HG02610 (cell line): ENCODE measurements around the gene KLC1.
"Not testable (repeated sequence)": the region's sequence is repeated elsewhere in the genome, so short reads cannot be mapped to it uniquely, and the experiment has no call there.

ENCODE experiments used
- ATAC-seq: cut with Tn5 transposase; IDR thresholded peaks from one replicate; pipeline ENCODE4 v1.9.1; 2021; ENCODE audit warnings: mild to moderate bottlenecking, moderate library complexity; ENCODE audit not compliant: unreplicated experiment

Gene KLC1

DNA sequence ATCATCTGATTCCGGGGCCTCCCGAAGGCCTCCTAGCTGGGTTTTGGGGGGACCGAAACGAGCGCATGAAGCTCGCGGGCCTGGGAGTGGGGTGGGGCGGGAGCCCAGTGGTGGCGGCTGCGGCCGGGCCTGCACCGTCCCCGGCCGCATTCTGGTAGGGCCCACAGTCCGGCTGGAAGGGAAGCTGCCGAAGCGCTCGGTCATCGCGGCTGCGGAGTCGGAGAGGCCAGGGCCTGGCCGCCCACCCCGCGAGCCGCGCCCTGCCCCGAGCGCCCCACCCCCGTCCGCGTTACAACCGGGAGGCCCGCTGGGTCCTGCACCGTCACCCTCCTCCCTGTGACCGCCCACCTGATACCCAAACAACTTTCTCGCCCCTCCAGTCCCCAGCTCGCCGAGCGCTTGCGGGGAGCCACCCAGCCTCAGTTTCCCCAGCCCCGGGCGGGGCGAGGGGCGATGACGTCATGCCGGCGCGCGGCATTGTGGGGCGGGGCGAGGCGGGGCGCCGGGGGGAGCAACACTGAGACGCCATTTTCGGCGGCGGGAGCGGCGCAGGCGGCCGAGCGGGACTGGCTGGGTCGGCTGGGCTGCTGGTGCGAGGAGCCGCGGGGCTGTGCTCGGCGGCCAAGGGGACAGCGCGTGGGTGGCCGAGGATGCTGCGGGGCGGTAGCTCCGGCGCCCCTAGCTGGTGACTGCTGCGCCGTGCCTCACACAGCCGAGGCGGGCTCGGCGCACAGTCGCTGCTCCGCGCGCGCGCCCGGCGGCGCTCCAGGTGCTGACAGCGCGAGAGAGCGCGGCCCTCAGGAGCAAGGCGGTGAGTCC is at the start of gene KLC1:
Gene KLC1, plus strand, starts transcription at position 528 of the 819 bp plus-strand sequence. CDS start 25,354 bp downstream, outside the sequence.
- ATAC-seq: peak; percentile 47

DNA sequence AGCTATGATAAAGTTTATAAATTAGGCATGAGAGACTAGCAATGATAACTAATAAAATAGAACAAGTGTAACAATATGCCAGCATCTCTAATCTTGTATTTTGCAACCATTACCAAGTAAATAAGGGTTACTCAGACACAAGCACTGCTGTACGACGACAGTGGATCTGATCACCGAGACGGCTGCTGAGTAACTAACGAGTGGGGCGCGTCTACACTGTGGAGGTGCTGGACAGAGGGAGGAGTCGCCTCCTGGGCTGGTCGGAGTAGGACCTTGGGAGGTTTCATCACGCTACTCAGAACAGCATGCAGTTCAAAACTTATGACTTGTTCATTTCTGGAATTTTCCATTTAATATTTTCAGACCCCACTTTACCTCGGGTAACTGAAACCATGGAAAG is 47.8 kb upstream of the KLC1 start:
- no peak for ATAC-seq

DNA sequence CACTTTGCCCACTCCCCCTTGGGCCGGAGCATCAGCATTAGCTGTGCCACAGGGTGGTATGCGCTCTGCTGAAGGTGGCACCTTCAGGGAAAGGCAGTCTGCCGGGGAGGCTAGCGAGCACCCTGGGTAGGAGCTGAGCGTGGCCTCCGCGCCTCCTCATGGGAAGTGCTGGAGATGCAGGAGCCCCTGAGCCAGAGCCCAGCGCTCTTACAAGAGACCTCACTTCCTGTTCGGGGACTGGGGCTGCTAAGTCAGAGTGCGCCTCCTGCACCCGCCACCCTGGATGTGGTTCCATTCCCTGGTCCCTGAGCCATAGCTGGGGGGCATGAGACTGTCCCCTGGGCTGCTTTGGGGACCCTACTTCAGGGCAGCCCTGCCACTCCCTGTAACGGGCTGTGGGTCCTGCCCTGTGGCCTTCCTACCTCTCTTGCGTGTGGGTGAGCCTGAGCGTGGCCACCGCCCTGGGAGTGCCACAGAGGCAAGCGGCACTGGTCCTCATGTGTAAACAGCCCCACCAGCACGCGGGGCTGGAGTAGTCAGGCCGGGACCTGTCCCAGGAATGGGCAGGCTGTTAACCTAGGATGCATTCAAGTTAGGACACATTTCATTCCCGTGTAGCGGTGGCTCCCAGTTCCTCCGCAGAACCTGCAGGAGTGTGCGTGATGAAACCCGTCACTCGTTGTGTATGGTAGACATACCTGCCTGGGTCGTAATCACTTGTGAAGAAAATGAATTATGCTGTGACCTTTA is 46.9 kb upstream of the KLC1 start:
- ATAC-seq: no peak

DNA sequence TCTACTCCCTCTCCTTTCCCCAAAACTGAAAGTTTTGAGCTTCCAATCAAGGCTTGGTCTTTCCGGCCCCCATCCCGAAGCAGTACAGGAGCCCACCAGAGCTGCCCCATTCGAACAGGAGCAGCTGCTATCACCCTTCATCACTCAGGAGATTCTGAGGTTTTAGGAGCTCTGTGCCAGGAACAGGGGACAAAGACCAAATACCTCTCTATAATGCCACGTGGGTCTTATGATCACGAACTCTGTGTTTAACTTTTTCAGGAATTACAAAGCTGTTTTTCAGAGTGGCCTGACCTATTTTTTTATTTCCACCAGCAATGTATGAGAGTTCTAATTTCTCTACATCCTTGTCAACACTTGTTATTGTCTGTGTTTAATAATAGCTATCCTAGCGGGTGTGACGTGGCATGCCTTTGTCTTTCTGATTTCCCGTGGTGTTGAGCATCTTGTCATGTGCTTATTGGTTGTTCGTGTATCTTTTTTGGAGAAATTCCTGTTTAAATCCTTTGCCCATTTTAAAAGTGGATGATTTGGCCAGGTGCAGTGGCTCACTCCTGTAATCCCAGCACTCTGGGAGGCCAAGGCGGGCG is 44.6 kb upstream of the KLC1 start:
- ATAC-seq: no peak

DNA sequence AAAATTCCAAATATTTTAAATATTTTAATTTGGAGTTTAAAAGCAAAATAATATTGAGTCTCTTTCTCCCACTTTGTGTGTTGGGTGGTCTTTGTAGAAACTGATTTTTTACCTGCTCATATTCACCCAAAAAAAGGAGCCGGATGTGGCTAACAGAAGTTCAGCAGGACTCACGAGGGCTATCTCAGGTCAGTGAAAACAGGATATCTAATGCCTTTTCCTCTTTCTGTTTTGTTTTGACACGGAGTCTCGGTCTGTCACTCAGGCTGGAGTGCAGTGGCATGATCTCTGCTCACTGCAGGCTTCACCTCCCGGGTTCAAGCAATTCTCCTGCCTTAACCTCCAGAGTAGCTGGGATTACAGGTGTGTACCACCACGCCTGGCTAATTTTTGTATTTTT is 35.4 kb upstream of the KLC1 start:
- peak; percentile 89 for ATAC-seq

DNA sequence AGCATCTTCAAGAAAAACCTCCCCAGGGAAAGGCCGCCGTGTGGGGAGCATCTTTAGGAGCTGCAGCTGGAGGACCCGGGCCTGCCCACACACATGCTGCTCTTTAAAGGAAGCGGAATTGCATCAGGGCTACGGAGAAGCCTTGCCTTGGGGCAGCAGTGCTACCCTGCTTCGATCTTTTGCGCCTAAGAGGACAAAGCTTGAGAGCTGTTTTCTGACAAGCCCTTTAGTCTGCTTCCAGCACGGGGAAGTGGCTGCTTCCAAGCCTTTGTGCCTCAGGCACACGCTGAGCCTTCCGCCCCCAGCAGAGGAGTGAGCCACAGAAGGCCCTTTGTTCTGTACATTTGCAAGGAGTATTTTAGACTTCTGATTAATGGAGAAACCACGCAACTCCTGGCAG is 34.7 kb upstream of the KLC1 start:
- ATAC-seq: no peak

DNA sequence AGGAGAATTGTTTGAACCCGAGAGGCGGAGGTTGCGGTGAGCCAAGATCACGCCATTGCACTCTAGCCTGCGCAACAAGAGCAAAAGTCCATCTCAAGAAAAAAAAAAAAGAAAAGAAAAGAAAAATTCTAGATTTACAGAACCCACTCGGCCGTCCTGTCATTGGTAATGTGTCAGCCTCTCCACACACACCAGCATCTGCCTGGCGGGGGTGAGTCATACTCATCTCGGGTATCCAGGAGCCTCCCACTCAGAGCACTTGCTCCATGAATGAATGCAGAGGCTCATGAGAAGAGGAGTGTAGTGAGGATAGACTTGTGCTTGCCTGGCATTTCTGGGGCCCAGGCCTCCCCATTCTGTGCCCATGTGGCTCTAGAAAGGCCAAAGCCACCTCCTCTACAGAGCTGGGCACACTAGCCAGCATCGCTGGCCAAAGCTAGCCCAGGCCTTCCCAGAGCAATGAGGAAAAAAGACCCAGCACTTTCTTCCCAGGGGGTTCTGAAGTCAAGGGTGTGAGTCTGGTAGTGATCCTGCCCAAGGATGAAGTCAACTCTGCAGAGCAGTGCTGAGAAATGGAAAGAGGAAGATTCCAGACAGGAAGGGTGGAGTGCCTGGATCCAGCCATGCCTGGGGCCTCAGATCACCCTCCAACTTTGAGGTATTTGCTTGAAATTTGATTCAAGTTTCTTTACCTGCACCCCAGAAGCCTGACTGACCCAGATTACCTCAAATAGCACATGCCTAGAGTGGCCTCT is 31.2 kb upstream of the KLC1 start:
- no peak for ATAC-seq

DNA sequence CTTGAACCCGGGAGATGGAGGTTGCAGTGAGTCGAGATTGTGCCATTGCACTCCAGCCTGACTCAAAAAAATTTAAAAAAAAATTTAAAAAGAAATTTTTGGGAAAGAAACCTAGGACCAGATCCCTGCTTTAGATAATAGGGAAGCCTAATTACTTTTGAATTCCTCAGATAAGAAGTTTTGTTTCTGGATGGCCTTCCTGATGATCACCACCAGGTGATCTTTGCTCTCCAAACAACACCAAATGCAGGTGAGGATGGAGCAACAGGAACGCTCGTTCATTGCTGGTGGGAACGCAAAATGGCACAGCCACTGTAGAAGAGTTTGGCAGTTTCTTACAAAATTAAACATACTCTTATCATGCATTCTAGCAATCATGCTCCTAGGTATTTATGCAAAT is 28.5 kb upstream of the KLC1 start:
- ATAC-seq: no peak

DNA sequence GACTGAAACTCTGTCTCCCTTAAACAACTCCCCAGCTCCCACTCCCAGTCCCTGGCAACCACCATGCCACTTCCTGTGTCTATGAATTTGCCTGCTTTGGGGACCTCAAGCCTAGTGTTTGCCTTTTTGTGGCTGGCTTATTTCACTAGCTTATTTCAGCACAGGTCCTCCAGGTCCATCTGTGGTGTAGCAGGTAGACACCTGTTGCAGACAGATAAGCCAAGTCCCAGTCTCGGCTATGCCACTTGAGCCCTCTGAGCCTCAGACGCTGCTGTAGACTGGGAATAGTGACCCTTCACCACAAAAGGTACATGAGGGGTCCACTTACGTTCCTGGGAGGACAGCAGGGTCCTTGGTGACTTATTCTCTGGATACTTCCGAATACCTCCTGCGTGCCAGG is 24.4 kb upstream of the KLC1 start:
- ATAC-seq: no peak

DNA sequence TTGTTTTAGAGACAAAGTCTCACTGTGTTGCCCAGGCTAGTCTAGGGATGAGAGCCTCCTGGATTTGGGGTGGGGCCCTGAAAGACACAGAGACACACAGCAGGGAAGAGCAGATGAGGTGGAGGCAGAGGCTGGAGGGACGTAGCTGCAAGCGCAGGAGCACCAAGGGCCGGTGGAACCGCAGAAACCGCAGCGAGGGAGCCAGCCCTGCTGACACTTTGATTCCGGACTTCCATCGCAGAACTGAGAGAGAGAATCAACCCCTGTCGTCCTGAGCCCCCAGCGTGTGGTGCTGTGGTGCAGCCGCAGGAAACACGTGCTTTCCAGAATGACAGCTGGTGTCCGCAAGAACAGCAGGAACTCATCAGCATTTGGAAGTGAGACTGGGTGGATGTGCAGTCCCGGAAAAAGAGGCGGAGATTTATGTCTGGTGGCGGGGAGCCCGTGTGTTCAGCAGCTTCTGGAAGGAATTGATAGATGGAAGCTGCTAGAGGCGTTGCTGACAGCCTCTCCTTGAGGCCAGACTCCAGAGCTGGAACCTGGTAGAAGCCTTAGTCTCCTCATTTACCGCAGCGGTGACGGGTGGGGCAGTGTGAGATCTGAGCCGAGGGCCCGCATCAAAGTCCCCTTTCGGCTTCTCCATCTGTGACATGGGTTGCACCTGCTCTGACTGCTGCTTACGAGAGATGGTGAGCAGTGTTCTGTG is 21.9 kb upstream of the KLC1 start:
- ATAC-seq: no peak

DNA sequence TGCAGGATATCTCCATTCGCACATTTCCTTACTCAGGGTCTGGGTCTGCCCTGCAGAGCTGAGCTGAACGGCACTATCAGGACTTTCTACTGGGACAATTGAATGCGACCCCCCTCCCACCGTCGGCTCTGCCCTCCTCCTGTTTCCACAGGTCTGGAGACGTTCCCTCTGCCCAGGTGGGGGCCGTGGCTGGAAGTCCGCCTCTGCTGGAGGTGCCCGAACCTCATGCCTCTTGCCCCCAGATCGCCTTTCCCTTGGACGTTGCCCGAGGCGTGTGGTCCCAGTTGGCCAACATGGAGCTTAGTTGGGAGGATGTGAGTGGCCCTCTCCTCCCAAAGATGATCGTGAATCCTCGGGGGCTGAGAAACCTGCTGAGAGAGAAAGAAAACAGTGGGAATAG is 21.2 kb upstream of the KLC1 start:
- no peak for ATAC-seq

DNA sequence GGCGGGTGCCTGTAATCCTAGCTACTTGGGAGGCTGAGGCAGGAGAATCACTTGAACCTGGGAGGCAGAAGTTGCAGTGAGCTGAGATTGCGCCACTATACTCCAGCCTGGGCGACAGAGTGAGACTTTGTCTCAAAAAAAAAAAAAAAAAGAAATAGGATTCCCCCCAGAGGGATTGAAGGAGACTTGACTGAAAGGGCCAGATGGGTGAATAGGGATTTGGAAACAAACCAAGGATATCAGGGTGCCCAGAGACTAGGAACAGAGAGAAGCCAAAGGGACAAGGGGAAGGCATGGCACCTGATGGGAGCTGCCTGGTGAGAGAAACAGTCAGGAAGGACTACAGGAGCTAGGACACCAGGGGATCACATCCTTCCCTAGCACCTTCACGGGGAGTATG is 19.9 kb upstream of the KLC1 start:
- ATAC-seq: not testable (repeated sequence)

DNA sequence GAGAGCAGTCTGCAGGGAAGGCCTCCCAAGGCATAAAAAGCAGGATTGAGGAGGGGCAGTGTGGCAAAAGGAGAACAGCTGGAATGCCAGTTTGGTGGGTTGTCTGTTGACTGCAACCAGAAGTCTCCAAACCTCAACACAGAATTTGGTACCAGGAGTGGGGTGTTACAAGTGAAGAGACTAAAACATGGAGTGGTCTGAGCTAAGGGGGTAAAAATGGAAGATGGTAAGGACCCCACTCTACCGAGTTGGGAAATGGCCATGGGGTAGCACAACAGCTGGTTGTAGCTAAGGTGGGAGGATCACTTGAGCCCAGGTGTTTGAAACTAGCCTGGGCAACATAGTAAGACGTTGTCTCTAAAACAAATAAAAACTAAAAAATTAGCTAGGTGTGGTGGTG is 17.8 kb upstream of the KLC1 start:
- no peak for ATAC-seq

DNA sequence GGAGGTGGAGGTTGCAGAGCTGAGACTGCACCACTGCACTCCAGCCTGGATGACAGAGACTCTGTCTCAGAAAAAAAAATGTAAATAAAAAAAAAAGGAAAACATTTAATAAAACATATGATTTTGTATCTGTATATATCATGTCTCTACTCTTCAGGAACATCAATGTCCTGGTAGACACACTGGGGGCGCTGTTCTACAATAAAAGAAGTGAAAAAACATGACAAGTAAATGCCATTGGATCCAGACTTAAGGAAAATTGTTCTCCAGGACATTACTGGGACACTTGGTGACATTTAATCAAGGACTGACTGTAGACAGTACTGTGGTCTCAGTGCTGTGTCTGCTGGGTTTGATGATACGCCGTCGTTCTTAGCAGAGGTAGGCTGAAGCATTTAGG is 15.5 kb upstream of the KLC1 start:
- ATAC-seq: no peak

DNA sequence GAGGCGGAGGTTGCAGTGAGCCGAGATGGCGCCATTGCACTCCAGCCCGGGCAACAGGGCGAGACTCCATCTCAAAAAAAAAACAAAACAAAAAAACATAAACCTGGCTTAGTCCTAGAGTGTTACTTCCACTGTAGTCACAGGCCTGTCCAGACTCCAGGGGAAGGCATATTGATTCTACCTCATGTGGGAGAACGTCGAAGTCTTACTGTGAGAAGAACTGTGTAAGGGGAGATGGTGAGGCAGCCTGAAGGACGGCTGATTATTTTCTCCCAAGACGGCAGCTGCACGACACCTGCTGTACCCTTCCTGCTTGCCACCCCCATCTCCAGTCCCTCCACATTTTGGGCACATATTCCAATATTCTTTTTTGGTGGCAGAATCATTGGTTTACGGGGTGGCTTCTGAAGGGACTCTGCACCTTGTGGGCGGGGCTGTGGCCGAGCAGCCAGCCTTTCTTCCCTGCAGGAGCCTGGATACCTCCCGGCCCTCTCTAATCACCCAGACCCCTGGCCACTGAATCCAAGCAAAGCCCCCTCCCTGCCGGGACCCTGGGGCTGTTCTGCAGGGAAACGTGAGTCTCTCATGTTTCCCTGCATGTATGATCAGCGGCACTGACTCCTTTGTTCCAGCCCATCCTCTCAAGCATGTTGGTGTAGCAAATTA is 12.2 kb upstream of the KLC1 start:
- ATAC-seq: no peak

DNA sequence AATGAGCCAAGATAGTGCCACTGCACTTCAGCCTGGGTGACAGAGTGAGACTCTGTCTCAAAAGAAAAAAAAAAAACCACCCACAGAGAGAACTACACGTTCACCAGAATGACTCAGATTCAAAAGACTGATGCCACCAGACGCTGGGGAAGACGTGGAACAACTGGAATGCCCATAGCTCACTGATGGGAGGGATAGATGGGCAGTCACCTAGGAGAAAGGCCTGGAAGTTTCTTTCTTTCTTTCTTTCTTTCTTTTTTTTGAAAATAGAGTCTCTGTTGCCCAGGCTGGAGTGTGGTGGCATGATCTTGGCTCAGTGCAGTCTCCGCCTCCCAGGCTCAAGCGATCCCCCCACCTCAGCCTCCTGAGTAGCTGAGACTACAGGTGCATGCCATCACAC is 10.0 kb upstream of the KLC1 start:
- ATAC-seq: no peak

DNA sequence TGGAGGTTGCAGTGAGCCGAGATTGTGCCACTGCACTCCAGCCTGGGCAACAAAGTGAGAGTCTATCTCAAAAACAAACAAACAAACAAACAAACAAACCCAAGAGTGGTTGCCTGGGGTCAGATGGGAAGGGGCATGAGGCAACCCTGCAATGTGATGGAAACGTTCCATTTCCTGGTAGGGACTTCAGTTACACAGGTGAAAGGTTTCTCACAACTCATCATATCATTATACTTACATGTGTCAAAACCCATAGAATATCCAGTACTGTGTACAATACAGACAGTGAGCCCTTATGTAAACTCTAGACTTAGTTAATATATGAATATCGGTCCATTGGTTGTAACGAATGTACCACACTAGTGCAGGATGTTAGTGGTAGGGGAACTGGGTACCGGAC is 7.2 kb upstream of the KLC1 start:
- ATAC-seq: no peak

DNA sequence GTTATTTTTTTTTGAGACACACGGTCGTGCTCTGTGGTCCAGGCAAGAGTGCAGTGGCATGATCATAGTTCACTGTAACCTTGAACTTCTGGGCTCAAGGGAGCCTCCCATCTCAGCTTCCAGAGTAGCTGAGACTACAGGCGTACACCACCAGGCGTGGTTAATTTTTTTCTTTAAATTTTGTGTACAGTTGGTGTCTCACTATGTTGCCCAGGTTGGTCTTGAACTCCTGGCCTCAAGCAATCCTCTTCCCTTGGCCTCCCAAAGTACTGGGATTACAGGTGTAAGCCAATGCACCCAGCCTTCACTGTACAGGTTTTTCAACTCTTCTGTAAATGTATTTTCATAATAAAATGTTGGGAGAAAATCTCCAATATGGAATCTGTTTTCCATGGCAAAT is 5.7 kb upstream of the KLC1 start:
- no peak for ATAC-seq

DNA sequence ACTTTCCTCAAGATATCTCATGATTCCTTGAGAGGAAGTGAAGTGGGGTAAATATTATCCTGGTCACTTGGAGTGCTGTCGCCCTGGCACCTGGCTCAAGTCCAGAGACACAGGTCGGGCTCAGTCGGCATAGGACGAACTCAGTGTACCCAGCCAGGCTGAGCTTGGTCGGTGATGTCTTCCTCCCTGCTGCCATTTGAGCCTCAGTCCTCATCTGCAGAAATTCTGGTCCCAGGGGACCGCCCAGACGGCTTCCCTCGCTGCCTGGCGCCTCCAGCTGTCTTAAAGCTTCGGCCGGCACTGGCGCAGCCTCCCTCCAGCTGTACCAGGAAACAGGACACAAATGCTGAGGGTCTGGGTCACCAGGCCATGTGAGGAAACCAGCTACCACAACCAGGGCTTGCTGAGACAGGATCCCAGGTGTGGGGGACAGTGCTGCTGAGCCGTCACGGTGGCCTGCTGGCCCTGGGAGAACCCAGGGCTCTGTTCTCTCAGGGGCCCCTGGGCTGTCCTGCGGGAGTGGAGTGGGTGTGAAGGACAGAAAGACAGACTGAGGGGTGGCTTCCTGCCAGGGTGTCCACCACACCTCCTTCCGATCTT is 5.0 kb upstream of the KLC1 start:
- no peak for ATAC-seq

DNA sequence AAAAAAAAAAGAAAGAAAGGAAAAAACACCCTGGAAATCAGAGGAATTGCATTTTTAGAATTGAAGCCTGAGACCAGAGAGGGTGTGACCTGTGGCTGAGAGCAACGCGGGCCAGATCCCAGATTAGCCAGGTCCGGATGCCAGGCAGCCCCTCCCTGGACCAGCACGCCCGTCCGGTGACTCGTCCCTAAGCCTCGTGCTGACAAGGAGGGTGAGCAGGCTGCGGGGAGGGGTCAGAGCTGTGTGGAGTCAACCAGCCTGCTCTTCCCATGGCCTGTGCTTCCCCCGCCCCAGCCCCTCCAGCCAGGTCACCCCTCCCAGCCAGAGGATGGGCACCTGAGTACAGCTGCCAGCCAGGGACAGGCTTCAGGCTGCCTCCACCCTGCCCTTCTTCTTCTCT is 4.2 kb upstream of the KLC1 start:
- no peak for ATAC-seq
